Esophagus squamous epithelium (tissue), 4 donors: ENCODE measurements around the gene TM4SF18.

Experiments used
- CTCF ChIP-seq, 6 experiments: fragments of 450-650 bp in 4 of 6; fragments of 200-600 bp in 2 of 6; sonication (generic) in 2 of 6; IDR thresholded peaks; one replicate each; pipeline ENCODE4 v1.5.1; 2016 to 2019; ENCODE audit warnings: antibody characterized with exemption in 6 of 6, mild to moderate bottlenecking in 4 of 6, moderate library complexity in 4 of 6
- POLR2A ChIP-seq, 4 donors: fragments of 450-650 bp; IDR thresholded peaks; one replicate each; pipeline ENCODE4 v1.6.1; 2017; ENCODE audit warnings: antibody characterized with exemption in 4 of 4, mild to moderate bottlenecking in 4 of 4, moderate library complexity in 3 of 4

GRCh38 chr3:149280671-149281349 is 52.6 kb downstream of the TM4SF18 start:
- TF ChIP-seq CTCF (IDR thresholded peaks at IDR 0.05) (no peak), POLR2A (IDR thresholded peaks at IDR 0.05) (no peak)
